Esophagus muscularis mucosa (tissue), 4 donors: ENCODE data around the gene ATP2A1. TPM values are rescaled to one million over a fixed set of nuclear protein-coding genes. Genes with fewer than 3 reads are reported as not detected.

Experiments used
- DNase-seq: peaks from one replicate; pipeline ENCODE4 v3.0.0-alpha.2; 2017; ENCODE audit errors: extremely low spot score
- H3K27ac ChIP-seq, 4 donors: fragments of 200-600 bp; sonication (generic); replicated peaks in 1 of 4; 1 replicate in 3 of 4; 2 replicates in 1 of 4; pipeline ENCODE4 v1.5.1; 2016 to 2019; ENCODE audit warnings: mild to moderate bottlenecking in 1 of 4
- H3K27me3 ChIP-seq, 4 donors: fragments of 200-600 bp; sonication (generic); one replicate each; pipeline versions ENCODE4 v1.5.1 to v1.6.0; 2016 to 2019
- H3K36me3 ChIP-seq, 4 donors: fragments of 200-600 bp; sonication (generic); one replicate each; pipeline ENCODE4 v1.5.1; 2016 to 2019
- H3K4me1 ChIP-seq, 4 donors: fragments of 200-600 bp; sonication (generic); one replicate each; pipeline ENCODE4 v1.5.1; 2016 to 2019
- H3K4me3 ChIP-seq, 4 donors: fragments of 200-600 bp; sonication (generic); 1 replicate in 2 of 4; 2 replicates in 2 of 4; pipeline ENCODE4 v1.5.1; 2016 to 2019; ENCODE audit warnings: mild to moderate bottlenecking in 4 of 4, moderate library complexity in 1 of 4
- H3K9me3 ChIP-seq, 4 donors: fragments of 200-600 bp; sonication (generic); 1 replicate in 3 of 4; 2 replicates in 1 of 4; pipeline ENCODE4 v1.5.1; 2016 to 2019
- EP300 ChIP-seq: sonication (generic); formaldehyde crosslinking; IDR thresholded peaks from one replicate; pipeline ENCODE4 v1.6.1; 2017; ENCODE audit warnings: antibody characterized with exemption
- POLR2A ChIP-seq: fragments of 450-650 bp; IDR thresholded peaks from one replicate; pipeline ENCODE4 v1.6.1; 2017; ENCODE audit warnings: antibody characterized with exemption, moderate library complexity, mild to moderate bottlenecking, low read depth
- POLR2AphosphoS5 ChIP-seq, 2 donors: sonication (generic); formaldehyde crosslinking; IDR thresholded peaks; one replicate each; pipeline ENCODE4 v1.6.1; 2017; ENCODE audit warnings: antibody characterized with exemption in 2 of 2
- WGBS: methylation state at CpG from one replicate; pipeline ENCODE4 v1.1.5; 2018; 5-methylcytosine and 5-hydroxymethylcytosine counted together
- intact Hi-C: fragments of 100-400 bp; cut with DNase I; formaldehyde crosslinking; loops from one replicate; pipeline ENCODE4 v1.15.1; 2023
- total RNA-seq, 4 donors: library from RNA; depleted of rRNA; stranded (reverse); fragments of >200 nt; gene quantifications; one replicate each; pipeline versions ENCODE4 v1.1.0 to v1.2.1, GENCODE V29; 2016
- TF ChIP-seq, protein P1 (sequence below), 3 experiments: fragments of 200-600 bp in 2 of 3; fragments of 450-650 bp in 1 of 3; sonication (generic) in 2 of 3; IDR thresholded peaks; one replicate each; pipeline ENCODE4 v1.5.1; 2017 to 2019; ENCODE audit warnings: antibody characterized with exemption in 3 of 3, mild to moderate bottlenecking in 2 of 3, moderate library complexity in 1 of 3

The ATP2A1 gene
- total RNA-seq: under 1 TPM in 1 of 4 donors, not detected in 3; 0.86 TPM

DNA sequence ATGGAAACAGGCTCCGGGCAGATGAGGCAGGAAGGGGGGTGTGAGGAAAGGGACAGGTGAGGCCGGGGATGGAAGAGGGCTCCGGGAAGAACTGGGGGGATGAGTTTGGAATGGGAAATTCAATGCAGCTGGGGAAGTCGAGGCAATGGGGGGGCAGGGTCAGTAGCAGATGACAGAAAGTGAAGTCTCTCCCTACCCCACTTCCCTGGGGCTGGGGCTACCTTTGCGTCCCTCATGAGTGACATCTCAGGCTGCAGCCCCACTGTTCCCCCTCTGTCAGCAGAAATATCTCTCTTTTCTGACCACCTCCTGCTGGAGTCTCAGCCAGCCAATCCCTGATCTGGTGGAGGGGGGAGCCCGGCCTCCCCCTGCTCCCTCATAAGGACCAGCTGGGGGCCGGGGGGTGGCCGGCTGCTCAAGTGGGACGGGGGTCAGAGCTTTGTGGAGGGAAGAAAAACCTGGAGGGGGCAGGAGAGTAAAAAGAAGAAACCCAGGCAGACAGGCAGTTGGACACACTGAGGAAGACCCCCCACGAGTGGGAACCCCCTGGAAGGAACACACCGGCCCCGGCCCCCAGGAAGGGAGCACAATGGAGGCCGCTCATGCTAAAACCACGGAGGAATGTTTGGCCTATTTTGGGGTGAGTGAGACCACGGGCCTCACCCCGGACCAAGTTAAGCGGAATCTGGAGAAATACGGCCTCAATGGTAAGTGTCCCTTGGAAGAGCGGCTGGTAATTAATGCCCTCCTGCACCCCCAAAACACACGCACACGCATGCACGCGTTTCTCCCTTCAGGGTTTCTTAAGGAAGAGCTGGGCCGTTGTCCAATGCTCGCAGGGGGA lies at the start of gene ATP2A1:
TSS of gene ATP2A1 (plus strand) at position 406 of the 844 bp plus-strand sequence. CDS start at position 590, 184 bp downstream.
- intact Hi-C loops: loop anchor here (5.0 kb wide), 1 partner anchor 69 kb away; no protein-coding TSS in a partner anchor
- H3K4me1 ChIP-seq: peaks cover 14 to 29% (median 19%) of the 10 kb centered on the region in 4 donors

DNA sequence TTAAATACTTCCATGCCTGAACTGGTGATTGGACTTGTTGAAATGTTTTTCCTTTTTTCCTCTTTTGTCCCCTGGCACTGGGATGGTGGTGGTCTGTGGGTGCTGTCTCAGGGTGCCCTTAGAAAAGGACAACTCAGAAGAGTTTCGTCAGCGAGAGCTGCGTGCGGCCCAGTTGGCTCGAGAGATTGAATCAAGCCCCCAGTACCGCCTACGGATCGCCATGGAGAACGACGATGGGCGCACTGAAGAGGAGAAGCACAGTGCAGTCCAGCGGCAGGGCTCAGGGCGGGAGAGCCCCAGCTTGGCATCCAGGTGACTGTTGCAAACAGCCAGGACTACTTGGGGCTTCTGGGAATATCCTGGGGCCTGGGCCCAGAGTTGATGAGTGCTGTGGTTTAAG lies 48.5 kb upstream of the ATP2A1 start:
- intact Hi-C loops: no loop called here
- no peak for DNase-seq
- H3K36me3 ChIP-seq: peaks cover 82 to 97% (median 97%) of the 10 kb centered on the region in 4 donors

More for the DNA sequence above, at the start of gene ATP2A1:
- H3K9me3 ChIP-seq: no peaks in the 10 kb centered on the region
- peaks cover 0 to 17% (median 14%) of the 10 kb centered on the region in 4 donors for H3K36me3 ChIP-seq
- peaks cover 0 to 32% (median 4%) of the 10 kb centered on the region in 4 donors for H3K27me3 ChIP-seq
- H3K27ac ChIP-seq: peak within 1 kb of the TSS in 2 of 4 donors; percentile 17 to 47
- no peak for DNase-seq
- 69% methylated on average over 25 of the region's 25 CpGs for WGBS
- no peak for TF ChIP-seq POLR2A
- no peak for TF ChIP-seq POLR2AphosphoS5 (IDR thresholded peaks at IDR 0.05)
- TF ChIP-seq, protein P1, sequence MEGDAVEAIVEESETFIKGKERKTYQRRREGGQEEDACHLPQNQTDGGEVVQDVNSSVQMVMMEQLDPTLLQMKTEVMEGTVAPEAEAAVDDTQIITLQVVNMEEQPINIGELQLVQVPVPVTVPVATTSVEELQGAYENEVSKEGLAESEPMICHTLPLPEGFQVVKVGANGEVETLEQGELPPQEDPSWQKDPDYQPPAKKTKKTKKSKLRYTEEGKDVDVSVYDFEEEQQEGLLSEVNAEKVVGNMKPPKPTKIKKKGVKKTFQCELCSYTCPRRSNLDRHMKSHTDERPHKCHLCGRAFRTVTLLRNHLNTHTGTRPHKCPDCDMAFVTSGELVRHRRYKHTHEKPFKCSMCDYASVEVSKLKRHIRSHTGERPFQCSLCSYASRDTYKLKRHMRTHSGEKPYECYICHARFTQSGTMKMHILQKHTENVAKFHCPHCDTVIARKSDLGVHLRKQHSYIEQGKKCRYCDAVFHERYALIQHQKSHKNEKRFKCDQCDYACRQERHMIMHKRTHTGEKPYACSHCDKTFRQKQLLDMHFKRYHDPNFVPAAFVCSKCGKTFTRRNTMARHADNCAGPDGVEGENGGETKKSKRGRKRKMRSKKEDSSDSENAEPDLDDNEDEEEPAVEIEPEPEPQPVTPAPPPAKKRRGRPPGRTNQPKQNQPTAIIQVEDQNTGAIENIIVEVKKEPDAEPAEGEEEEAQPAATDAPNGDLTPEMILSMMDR (IDR thresholded peaks at IDR 0.05): no peak
- no peak for TF ChIP-seq EP300
- H3K4me3 ChIP-seq: peak within 1 kb of the TSS; percentile 60 to 85 (median 68)

DNA sequence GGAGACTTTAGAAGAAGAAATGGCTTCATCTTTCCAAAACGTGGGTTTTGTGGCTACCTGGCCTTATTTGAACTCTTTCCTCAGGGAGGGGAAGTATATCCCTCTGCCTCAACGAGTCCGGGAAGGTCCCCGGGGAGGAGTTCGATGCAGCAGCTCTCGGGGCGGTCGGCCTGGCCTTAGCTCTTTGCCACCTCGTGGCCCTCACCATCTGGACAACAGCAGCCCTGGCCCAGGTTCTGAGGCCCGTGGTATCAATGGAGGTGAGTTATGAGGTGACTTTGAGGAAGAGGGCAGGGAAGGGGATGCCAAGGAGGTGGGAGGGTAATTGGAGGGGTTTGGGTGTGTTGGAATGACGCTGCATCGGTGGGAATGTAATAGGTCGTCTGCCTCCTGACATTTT lies 47.8 kb upstream of the ATP2A1 start:
- DNase-seq: no peak
- no peak overlapping the region for H3K4me3 ChIP-seq
- TF ChIP-seq, protein P1 (IDR thresholded peaks at IDR 0.05): no peak
- TF ChIP-seq EP300 (no peak), POLR2AphosphoS5 (IDR thresholded peaks at IDR 0.05) (no peak), POLR2A (no peak)
- H3K9me3 ChIP-seq: no peaks in the 10 kb centered on the region
- WGBS: 87% methylated on average over 13 of the region's 13 CpGs
- peaks cover 90 to 100% (median 100%) of the 10 kb centered on the region in 4 donors for H3K36me3 ChIP-seq
- H3K27ac ChIP-seq: no peak overlapping the region
- H3K4me1 ChIP-seq: peaks cover 9 to 21% (median 11%) of the 10 kb centered on the region in 4 donors
- no peaks in the 10 kb centered on the region for H3K27me3 ChIP-seq
- intact Hi-C loops: no loop called here

More for the DNA sequence above, 48.5 kb upstream of the ATP2A1 start:
- H3K4me3 ChIP-seq: no peak overlapping the region
- 94% methylated on average over 13 of the region's 13 CpGs for WGBS
- no peaks in the 10 kb centered on the region for H3K27me3 ChIP-seq
- TF ChIP-seq EP300 (no peak), POLR2A (no peak), POLR2AphosphoS5 (IDR thresholded peaks at IDR 0.05) (no peak)
- TF ChIP-seq, protein P1 (IDR thresholded peaks at IDR 0.05): no peak
- H3K9me3 ChIP-seq: no peaks in the 10 kb centered on the region
- no peak overlapping the region for H3K27ac ChIP-seq
- peaks cover 17 to 29% (median 19%) of the 10 kb centered on the region in 4 donors for H3K4me1 ChIP-seq

GRCh38 chr16:28834349-28834748 lies 43.9 kb upstream of the ATP2A1 start:
- TF ChIP-seq EP300: no peak
- TF ChIP-seq, protein P1 (IDR thresholded peaks at IDR 0.05): no peak
- no peak for TF ChIP-seq POLR2AphosphoS5 (IDR thresholded peaks at IDR 0.05)
- TF ChIP-seq POLR2A: no peak
- no peak overlapping the region for H3K27ac ChIP-seq

More at GRCh38 chr16:28834349-28834748, 43.9 kb upstream of the ATP2A1 start:
- 86% methylated on average over 13 of the region's 14 CpGs for WGBS
- H3K4me3 ChIP-seq: no peak overlapping the region
- H3K4me1 ChIP-seq: peaks cover 0 to 3% (median 1%) of the 10 kb centered on the region in 4 donors
- H3K9me3 ChIP-seq: no peaks in the 10 kb centered on the region
- DNase-seq: no peak
- intact Hi-C loops: no loop called here
- H3K36me3 ChIP-seq: peaks cover 83 to 90% (median 89%) of the 10 kb centered on the region in 4 donors
- H3K27me3 ChIP-seq: no peaks in the 10 kb centered on the region
